NCI-H510A treated with DMSO at 0.1 percent for 48 hours (cell line): ENCODE results near the gene STMP1.

Experiments used
- DNase-seq: peaks from one replicate; lab custom pipeline; 2025; lab: John Stamatoyannopoulos, UW

STMP1 gene

DNA sequence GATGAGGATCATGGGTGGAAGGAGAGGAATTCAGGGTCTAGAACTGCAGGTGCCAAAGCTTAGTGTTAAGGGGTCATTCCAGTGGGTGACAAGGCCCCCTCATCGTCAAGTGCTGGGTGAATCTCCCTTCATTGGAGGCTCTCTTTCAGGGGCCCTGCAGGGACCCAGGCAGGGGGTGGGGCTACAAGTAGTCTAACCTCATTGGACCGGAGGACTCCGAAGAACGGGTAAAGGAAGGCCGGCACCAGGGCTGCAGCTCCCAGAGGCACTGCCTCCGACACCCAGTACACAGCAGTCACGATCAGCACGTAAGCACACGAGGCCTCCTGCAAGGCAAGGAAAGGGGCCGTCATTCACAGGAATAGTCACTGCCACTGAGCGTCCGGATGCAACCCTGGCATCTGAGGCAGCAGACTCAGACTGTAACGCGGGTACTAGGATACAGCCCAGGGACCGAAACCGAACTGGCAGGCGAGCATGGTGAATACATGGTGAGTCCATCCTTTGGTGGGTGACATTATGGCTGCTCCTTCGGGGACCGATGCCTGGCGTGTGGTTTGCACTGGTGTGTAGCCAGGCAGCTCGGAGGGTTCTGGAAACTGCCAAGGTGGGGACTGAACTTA lies 59.0 kb downstream of the STMP1 start:
- DNase-seq, result no peak

DNA sequence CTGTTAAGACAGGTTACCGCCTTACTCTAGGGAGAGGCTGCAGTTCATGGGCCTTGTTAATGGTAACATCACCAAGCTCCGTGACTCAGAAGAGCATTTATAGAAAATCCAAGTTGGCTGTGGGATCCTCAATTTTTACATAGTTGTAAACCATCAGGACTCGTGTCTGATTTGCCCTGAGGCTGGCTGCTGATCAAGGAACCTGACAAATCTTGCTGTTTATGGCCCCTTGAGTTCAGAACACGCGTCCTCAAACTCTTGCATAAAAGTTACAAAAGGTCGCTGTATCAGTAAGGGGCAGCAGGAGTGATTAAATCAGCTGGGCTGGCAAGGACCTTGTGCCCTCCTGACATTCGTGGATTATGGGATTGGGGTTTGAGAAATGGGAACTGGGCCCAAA lies 61.1 kb downstream of the STMP1 start:
- DNase-seq, result no peak
